Measurements from ENCODE around the gene ZNF816. TPM values are rescaled to one million over a fixed set of nuclear protein-coding genes. Genes with fewer than 3 reads are reported as not detected.
"Not testable (repeated sequence)": the region's sequence is repeated elsewhere in the genome, so short reads cannot be mapped to it uniquely, and the experiment has no call there.

Gene ZNF816
- total and polyA plus RNA-seq, 2 of the 8 experiments (the other 6 are each of a cell fraction or from before 2014, with no cell fraction given) = 2.7 to 13.2 TPM

DNA sequence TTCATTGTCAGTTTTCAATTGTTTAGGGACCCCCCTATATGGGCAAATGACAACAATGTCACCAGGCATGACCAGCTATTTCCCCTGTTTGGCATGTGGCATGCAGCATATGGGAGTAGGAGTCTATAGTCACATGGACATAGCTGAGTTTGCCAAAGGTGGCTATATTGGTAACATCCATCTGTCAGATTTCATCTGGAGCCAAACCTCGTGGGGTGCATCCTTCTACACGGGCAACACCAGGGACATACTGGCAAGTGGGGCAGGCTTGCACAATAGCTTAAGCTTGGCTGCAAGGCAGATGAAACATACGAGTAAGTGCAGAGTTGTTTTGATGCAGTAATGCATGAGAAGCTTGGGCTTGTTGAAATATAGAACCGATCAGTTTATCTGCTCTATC, 24.5 kb upstream of the ZNF816 start (continued):
- TF ChIP-seq HDAC2 (IDR thresholded peaks at IDR 0.05; ENCODE audit: borderline replicate concordance in 1 of 2, low read depth in 2 of 2, low read length in 2 of 2) (no peak), KDM5A (IDR thresholded peaks at IDR 0.05; ENCODE audit: low read length) (no peak), TAF1 (IDR thresholded peaks at IDR 0.05; ENCODE audit: low read depth, low read length) (no peak), CREB1 (IDR thresholded peaks at IDR 0.05) (no peak), CBX5 (IDR thresholded peaks at IDR 0.05; ENCODE audit: low read depth, low read length) (no peak)

DNA sequence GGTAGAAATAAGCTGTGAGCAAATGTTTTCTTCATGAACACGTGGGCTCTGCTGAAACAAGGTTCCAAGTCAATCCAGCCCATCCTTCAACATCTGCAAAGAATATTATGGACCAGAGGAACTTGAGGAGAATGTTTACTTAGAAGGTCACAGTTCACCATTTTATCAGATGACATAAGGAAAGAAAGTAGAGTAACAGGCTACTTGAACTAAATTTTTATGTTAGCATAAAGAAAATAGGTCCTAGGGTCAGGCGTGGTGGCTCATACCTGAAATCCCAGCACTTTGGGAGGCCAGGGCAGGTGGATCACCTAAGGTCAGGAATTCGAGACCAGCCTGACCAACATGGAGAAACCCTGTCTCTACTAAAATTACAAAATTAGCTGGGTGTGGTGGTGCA, 20.5 kb upstream of the ZNF816 start:
- H3K36me3 ChIP-seq (ENCODE audit: control insufficient read depth in 2 of 4, insufficient read depth in 4 of 4, low read length in 3 of 4); POLR2A ChIA-PET (ENCODE audit: partially characterized antibody): not testable (repeated sequence)

More for the DNA sequence above, 20.5 kb upstream of the ZNF816 start:
- H3K14ac ChIP-seq (ENCODE audit: insufficient read length); H3K9ac ChIP-seq (replicated peaks in 1 of 4; ENCODE audit: extremely low read depth in 1 of 4, low read depth in 3 of 4, low read length in 3 of 4); H4K20me1 ChIP-seq (replicated peaks in 1 of 2; ENCODE audit: control insufficient read depth in 1 of 2, insufficient read depth in 2 of 2, low read length in 2 of 2); H3K79me1 ChIP-seq (ENCODE audit: low read depth, low read length); H4K5ac ChIP-seq (ENCODE audit: insufficient read length, low read depth, low read length); H3K27ac ChIP-seq (ENCODE audit: low read depth, low read length); DNase-seq (ENCODE audit: low read depth in 1 of 2, low spot score in 2 of 2); H2BK15ac ChIP-seq (ENCODE audit: low read length); H2BK20ac ChIP-seq (ENCODE audit: low read length); H3K79me2 ChIP-seq (ENCODE audit: control insufficient read depth in 1 of 2, insufficient read depth in 2 of 2, low read length in 2 of 2); H3K18ac ChIP-seq (ENCODE audit: extremely low read depth, low read length); H3K4me1 ChIP-seq (replicated peaks in 1 of 4; ENCODE audit: control insufficient read depth in 3 of 4, insufficient read depth in 4 of 4, low read length in 3 of 4); H2AFZ ChIP-seq (ENCODE audit: low read length); H3K23me2 ChIP-seq (ENCODE audit: low read depth, low read length); H3K56ac ChIP-seq (replicated peaks; ENCODE audit: insufficient read length, low read depth, low read length); H3K4me2 ChIP-seq (ENCODE audit: insufficient read depth in 1 of 2, low read depth in 2 of 2, low read length in 2 of 2); H3K4ac ChIP-seq (replicated peaks; ENCODE audit: insufficient read length, low read depth, low read length); H2BK12ac ChIP-seq (ENCODE audit: low read depth, low read length); H3K9me3 ChIP-seq (ENCODE audit: insufficient read depth in 2 of 2, low read depth in 1 of 2, low read length in 1 of 2); H3K27me3 ChIP-seq (replicated peaks in 1 of 4; ENCODE audit: control insufficient read depth in 3 of 4, extremely low read depth in 1 of 4, insufficient read depth in 3 of 4, low read length in 3 of 4); H3K4me3 ChIP-seq (ENCODE audit: extremely low read depth in 1 of 4, insufficient read depth in 2 of 4, low read depth in 3 of 4, low read length in 4 of 4); H2BK120ac ChIP-seq (replicated peaks; ENCODE audit: low read depth, low read length); H4K8ac ChIP-seq (ENCODE audit: extremely low read depth, insufficient read depth, low read length); H2BK5ac ChIP-seq (ENCODE audit: low read depth, low read length); H4K91ac ChIP-seq (replicated peaks; ENCODE audit: insufficient read length, low read length); FAIRE-seq; H3K23ac ChIP-seq (ENCODE audit: insufficient read length); H2AK5ac ChIP-seq (ENCODE audit: low read depth, low read length): not testable (repeated sequence)
- CTCF ChIA-PET (ENCODE audit: partially characterized antibody) = interaction anchor here (1.7 to 2.7 kb wide), 2 partner anchors 11 to 24 kb away, joined by 5 to 11 read pairs; no protein-coding TSS in a partner anchor
- 79% methylated on average over 3 of the region's 3 CpGs; no CpG with 5 or more reads in 1 of the 2 experiments for WGBS, 2 experiments (ENCODE audit: extremely low coverage in 1 of 2, insufficient coverage in 1 of 2, insufficient read length in 1 of 2, insufficient replicate concordance in 2 of 2, low coverage in 1 of 2, low lambda C conversion rate in 2 of 2, missing lambda C conversion rate in 1 of 2)

All from H1 (cell line).